Loucy (cell line): ENCODE results near the gene GATA5.

Source experiments
- CTCF ChIP-seq: fragments of 200-600 bp; sonication (generic); conservative IDR thresholded peaks from 2 replicates; pipeline ENCODE4 v1.5.1; 2014; ENCODE audit warnings: mild to moderate bottlenecking, antibody characterized with exemption, low read length
- EZH2phosphoT487 ChIP-seq: fragments of 200-600 bp; IDR thresholded peaks from 2 replicates; pipeline ENCODE4 v1.6.1; 2018; ENCODE audit warnings: antibody characterized with exemption, mild to moderate bottlenecking, moderate library complexity, borderline replicate concordance

DNA sequence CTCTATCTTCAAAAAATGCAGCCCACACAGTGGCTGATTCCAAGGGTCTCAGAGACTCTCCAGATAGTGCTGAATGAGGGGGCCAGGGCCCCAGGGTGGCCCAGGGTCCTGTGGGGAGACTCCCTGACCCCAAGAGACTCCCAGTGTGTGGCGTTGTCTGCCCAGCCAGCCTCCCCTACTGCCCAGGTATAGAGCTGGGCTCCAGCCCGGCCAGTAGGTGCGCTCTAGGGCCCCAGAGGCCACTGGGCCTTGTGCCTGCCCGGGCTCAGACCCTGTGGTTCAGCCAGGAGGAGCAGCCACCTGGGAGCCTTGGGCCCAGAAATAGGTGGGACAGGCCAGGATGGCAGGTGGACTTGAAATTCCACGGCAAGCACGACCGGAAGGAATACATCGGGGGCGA, 30.3 kb upstream of the GATA5 start:
- TF ChIP-seq CTCF = no peak
- TF ChIP-seq EZH2phosphoT487 = no peak
